Osteocyte (in vitro differentiated cells): ENCODE data around the gene PPP1R37. TPM values are rescaled to one million over a fixed set of nuclear protein-coding genes. Genes with fewer than 3 reads are reported as not detected.

ENCODE experiments used
- DNase-seq: peaks from one replicate; pipeline ENCODE4 v3.0.0; 2021; ENCODE audit warnings: mixed read lengths; ENCODE audit not compliant: unreplicated experiment; ENCODE audit errors: extremely low spot score
- H3K27ac Mint-ChIP-seq: one replicate; pipeline ENCODE4 v1.8.0; 2021; ENCODE audit warnings: mild to moderate bottlenecking, mixed read lengths; ENCODE audit not compliant: unreplicated experiment
- H3K27me3 Mint-ChIP-seq: one replicate; pipeline ENCODE4 v1.8.0; 2021; ENCODE audit warnings: mixed read lengths; ENCODE audit not compliant: unreplicated experiment
- H3K36me3 Mint-ChIP-seq: one replicate; pipeline ENCODE4 v1.8.0; 2021; ENCODE audit warnings: mixed read lengths; ENCODE audit not compliant: unreplicated experiment
- H3K4me1 Mint-ChIP-seq: one replicate; pipeline ENCODE4 v1.8.0; 2021; ENCODE audit warnings: mixed read lengths; ENCODE audit not compliant: unreplicated experiment
- H3K4me3 Mint-ChIP-seq: one replicate; pipeline ENCODE4 v1.8.0; 2021; ENCODE audit warnings: mild to moderate bottlenecking, moderate library complexity, mixed read lengths; ENCODE audit not compliant: unreplicated experiment
- H3K9me3 Mint-ChIP-seq: one replicate; pipeline ENCODE4 v1.8.0; 2021; ENCODE audit warnings: mixed read lengths; ENCODE audit not compliant: unreplicated experiment
- CTCF ChIP-seq: fragments of 200-600 bp; sonication (generic); IDR thresholded peaks from 2 replicates; pipeline ENCODE4 v1.5.0; 2021; ENCODE audit warnings: antibody characterized with exemption, mild to moderate bottlenecking, moderate library complexity
- total RNA-seq: library from RNA; stranded (reverse); gene quantifications from 2 replicates; pipeline ENCODE4 v1.2.1, GENCODE V29; 2021

The PPP1R37 gene
- total RNA-seq, 1 donor from 2014 or later, result 34.8 TPM

- no peaks in the 10 kb centered on the region for H3K9me3 Mint-ChIP-seq
- H3K27me3 Mint-ChIP-seq, result no peaks in the 10 kb centered on the region
- peaks cover 16% of the 10 kb centered on the region for H3K36me3 Mint-ChIP-seq
- no peak overlapping the region for H3K27ac Mint-ChIP-seq
- TF ChIP-seq CTCF, result no peak
- no peak overlapping the region for H3K4me3 Mint-ChIP-seq
- DNase-seq, result no peak
- peaks cover 2% of the 10 kb centered on the region for H3K4me1 Mint-ChIP-seq
Measured at GRCh38 chr19:45145270-45146189, 52.6 kb downstream of the PPP1R37 start.

- no peak overlapping the region for H3K27ac Mint-ChIP-seq
- no peaks in the 10 kb centered on the region for H3K27me3 Mint-ChIP-seq
- H3K9me3 Mint-ChIP-seq, result no peaks in the 10 kb centered on the region
- no peak for DNase-seq
- no peak for TF ChIP-seq CTCF
- H3K36me3 Mint-ChIP-seq, result peaks cover 14% of the 10 kb centered on the region
- no peak overlapping the region for H3K4me3 Mint-ChIP-seq
- peaks cover 9% of the 10 kb centered on the region for H3K4me1 Mint-ChIP-seq
Measured at GRCh38 chr19:45146251-45146650, 53.3 kb downstream of the PPP1R37 start.

- no peaks in the 10 kb centered on the region for H3K9me3 Mint-ChIP-seq
- H3K36me3 Mint-ChIP-seq, result peaks cover 10% of the 10 kb centered on the region
- no peak for DNase-seq
- H3K27ac Mint-ChIP-seq, result no peak overlapping the region
- no peak for TF ChIP-seq CTCF
- no peaks in the 10 kb centered on the region for H3K27me3 Mint-ChIP-seq
- H3K4me3 Mint-ChIP-seq, result no peak overlapping the region
- peaks cover 9% of the 10 kb centered on the region for H3K4me1 Mint-ChIP-seq
Measured at GRCh38 chr19:45146741-45147205, 53.8 kb downstream of the PPP1R37 start.

GRCh38 chr19:45147835-45148676 is 55.1 kb downstream of the PPP1R37 start:
- H3K9me3 Mint-ChIP-seq, result no peaks in the 10 kb centered on the region
- no peak for TF ChIP-seq CTCF
- H3K27me3 Mint-ChIP-seq, result no peaks in the 10 kb centered on the region
- peaks cover 4% of the 10 kb centered on the region for H3K36me3 Mint-ChIP-seq
- H3K4me1 Mint-ChIP-seq, result peaks cover 12% of the 10 kb centered on the region
- H3K27ac Mint-ChIP-seq, result no peak overlapping the region
- no peak for DNase-seq
- H3K4me3 Mint-ChIP-seq, result no peak overlapping the region

GRCh38 chr19:45149129-45149528 is 56.1 kb downstream of the PPP1R37 start:
- Mint-ChIP-seq H3K4me1 (peaks cover 17% of the 10 kb centered on the region), H3K9me3 (no peaks in the 10 kb centered on the region), H3K27me3 (no peaks in the 10 kb centered on the region), H3K27ac (no peak overlapping the region), H3K36me3 (peaks cover 2% of the 10 kb centered on the region), H3K4me3 (no peak overlapping the region)
- DNase-seq, result no peak
- TF ChIP-seq CTCF, result no peak
